ENCODE data around the gene KDM4C.

KDM4C gene

DNA sequence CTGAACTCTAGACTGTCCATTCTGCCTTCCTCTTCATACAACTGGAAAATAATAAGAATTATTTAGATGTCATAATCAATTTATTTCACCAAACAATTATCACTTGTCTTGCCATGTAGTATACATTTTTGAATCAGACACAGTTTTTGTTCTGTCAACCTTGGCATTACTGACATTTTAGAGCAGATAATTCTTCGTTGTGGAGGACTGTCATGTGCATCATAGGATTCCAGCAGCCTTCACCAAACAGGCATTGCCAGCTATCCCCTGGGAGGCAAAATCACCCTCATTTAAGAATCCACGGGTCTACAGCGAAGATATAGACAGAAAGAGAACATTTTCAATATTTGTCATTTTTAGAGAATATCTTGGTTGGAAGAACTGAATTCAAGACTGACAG lies 293.9 kb downstream of the KDM4C start:
- no peak for DNase-seq (ENCODE audit: low read depth)

DNA sequence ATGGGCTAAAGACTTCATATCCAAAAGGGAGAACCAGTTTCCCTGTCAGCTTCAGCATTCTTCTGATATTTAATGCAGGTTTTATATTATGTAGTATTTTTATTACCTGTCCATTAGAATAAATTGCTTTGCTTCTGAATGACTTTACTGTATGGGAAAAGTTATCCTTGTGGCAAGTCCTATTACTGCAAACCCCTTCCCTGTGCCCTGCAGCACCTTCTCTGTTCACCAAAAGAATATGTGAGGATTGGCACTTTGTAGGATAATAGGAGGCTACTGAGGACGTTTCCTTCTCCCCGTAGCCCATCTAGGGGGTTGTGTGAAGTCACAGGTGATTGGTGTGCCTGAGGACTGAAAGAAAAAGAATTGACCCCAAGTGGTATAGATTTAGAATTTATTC lies 296.1 kb downstream of the KDM4C start:
- no peak for DNase-seq (ENCODE audit: low read depth)

DNA sequence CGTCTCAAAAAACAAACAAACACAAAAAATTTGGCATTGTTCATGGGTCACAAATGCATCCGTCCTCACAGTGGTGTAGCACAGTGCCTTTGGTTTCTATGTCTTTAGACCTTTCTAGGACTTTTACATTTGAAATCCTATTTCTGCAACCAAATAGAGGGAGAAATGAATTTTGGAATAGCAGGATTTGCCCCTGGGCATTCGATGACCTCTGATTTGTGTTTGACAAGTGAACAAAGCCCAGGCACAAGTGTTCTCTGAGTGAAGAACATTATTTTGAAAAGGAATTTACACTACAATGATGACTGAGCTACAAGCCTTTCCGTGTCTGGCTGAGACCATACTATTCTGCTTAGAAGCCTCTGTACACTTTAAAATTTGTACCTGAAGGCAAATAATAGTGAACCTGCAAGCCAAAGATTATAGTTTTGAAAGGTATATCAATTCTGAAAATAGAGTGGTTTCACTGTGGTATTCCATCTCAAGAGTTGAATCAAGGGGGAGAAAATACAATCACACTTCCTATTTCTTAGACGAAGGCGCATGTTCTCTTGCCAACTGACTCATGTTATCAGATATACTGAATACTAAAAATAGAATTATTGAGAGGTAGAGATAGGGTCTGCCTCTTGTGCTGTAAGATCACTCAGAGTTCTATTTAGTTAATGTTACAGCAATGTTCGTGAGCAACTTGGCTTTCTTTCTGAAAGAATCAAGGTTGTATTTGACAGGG lies 297.6 kb downstream of the KDM4C start:
- no peak for DNase-seq (ENCODE audit: low read depth)

DNA sequence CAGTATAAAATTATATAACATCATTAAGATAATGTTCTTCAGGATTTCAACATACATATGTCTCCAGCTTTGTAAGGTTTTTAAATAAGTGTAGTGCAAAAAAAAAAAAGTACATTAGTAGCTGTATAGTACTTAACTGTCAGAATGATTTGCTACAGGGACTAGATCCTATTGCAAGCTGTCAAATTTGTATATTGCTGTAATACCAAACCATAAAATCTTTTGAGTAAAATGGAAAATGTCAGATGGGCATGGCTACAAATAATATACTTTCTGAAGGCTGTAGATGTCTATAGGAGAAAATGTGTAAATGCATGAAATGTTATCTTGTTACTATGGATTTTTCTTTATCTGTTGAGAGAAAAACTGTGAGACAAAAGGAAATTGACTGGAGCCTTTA lies 298.5 kb downstream of the KDM4C start:
- no peak for DNase-seq (ENCODE audit: low read depth)

DNA sequence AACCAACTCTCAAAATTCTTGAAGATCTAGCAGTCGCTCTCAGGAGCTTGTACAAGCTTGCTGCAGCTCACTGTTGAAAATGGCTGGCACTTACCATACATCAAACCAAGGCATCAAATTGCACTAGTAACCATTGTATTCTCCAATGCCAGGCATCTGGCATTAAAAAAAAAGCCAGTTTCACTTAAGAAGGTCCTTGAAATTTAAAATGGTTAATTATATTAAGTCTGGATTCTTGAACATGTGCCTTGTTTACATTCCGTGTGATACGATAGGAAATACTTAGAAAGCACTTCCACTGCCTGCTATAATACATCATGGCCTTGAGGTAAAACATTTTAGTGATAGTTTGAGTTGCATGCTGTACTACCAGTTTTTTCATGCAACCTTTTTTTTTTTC lies 300.7 kb downstream of the KDM4C start:
- no peak for DNase-seq (ENCODE audit: low read depth)

DNA sequence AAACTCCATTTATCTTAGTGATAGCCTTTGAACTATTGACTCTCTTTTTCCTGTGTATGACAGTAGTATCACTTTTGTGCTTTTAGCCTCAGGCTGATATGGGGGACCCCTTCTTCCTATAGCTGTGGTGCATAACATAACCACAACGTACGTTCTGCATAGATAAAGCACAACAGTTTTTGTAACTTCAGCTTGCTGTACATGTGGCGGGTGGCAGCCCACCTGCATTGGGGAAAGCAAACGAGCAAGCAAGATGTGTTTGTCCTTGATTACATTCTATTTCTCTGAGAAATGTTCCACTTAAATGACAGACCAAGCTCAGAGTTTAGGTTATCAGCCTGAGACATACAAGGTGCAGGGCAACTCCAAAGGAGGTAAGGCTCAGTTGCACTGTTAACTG lies 309.4 kb downstream of the KDM4C start:
- no peak for DNase-seq (ENCODE audit: low read depth)

DNA sequence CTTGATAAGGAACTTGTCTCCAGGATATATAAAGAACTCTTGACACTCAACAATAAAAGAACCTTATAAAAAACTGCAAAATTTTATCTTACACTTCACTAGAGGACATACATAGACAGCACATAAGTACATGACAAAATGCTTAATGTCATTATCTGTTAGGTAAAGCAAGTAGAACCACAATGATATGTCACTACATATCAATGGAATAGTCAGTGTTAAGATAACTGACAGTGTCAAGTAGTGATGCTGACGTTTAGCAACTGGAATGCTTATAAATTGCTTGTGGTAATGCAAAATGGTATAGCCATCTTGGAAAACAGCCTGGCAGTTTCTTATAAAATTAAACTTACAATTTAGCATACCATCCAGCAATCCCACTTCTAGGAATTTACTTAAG lies 314.1 kb downstream of the KDM4C start:
- DNase-seq (ENCODE audit: low read depth): no peak

DNA sequence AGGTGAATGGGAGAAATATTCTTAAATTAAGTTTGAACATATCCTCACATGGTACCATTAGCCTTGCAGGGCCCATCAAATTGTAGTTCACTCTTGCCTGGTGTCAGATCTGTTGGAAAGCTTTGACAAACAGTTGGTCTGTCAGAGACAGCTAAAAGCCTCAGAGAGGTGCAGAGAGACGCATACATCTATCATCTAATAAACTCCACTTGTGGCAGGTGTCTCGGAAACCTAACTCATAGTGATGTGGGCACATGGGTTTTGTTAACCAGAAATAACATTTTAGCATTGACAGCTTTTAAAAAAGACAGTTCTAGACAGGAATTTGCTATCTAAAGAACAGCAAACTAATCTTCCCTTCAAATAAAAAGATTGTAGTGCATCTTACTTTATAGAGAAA lies 315.9 kb downstream of the KDM4C start:
- no peak for DNase-seq (ENCODE audit: low read depth)

DNA sequence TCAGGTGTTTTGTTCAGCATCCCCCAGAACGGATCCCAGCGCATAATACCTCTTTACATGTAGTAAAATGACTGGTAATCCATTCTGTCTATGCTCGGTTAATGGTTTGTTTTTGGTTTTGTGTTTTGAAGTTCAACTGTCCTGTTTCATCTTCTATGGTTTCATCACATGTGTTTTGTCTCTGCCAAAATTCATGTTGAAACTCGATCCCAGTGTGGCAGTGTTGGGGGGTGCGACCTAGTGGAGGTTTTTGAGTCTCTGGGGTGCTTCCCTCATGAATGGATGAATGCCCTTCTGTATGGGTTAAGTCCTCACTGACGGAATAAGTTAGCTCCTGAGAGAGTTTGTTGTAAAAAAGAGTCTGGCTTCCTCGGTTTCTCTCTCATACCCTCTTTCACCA lies 317.4 kb downstream of the KDM4C start:
- no peak for DNase-seq (ENCODE audit: low read depth)

DNA sequence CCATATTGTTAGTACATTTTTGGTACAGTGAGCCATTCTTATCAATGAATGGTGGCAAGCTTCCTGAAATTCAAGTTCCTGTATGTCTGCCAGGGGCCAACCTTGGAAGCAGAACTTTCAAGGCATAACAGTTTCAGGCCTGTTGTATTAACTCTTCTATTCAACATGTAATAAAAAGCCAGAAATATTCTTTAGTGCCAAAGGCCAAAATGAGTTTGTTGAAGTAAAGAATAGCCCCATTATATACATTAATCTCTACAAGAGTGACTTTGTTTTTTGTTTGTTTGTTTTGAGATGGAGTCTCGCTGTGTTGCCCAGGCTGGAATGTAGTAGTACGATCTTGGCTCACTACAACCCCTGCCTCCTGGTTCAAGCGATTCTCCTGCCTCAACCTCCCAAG lies 321.3 kb downstream of the KDM4C start:
- no peak for DNase-seq (ENCODE audit: low read depth)

DNA sequence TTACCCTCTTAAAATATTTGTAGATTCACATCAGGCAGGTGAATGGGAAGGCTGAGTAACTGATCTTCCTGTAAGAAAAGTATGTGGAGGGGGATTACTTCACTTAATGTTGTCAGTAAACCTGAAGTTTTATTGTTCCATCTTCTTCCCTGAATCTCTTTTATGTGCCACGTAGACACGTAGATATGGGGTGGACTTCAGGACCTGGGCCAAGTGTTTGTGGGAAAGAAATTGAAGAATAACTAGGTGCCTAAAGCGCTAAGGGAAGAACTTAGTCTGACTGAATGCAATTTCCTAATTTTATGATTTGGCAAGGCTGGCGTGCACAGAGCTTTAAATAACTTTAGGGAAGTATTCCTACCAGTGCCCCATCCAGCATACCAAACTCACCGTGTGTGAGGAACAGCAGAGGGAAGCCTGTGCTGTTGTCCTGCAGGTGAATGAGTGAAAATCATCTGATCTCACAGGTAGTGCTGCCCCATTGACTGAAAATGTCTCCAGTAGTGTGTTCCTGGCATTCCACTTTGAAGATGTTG lies 323.4 kb downstream of the KDM4C start:
- no peak for DNase-seq (ENCODE audit: low read depth)

DNA sequence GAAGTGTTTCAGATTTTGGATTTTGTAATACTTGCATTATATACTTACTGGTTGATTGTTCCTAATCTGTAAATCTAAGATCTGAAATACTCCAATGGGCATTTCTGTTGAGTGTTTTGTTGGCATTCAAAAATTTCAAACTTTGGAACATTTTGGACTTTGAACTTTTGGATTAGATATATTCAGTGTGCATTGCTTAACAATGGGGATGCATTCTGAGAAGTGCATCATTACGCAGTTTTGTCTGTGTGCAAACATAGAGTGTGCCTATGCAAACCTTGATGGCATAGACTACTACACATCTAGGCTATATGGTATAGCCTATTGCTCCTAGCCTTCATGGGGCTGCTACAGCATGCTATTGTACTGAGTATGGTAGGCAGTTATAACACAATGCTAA lies 325.4 kb downstream of the KDM4C start:
- DNase-seq (ENCODE audit: low read depth): no peak

DNA sequence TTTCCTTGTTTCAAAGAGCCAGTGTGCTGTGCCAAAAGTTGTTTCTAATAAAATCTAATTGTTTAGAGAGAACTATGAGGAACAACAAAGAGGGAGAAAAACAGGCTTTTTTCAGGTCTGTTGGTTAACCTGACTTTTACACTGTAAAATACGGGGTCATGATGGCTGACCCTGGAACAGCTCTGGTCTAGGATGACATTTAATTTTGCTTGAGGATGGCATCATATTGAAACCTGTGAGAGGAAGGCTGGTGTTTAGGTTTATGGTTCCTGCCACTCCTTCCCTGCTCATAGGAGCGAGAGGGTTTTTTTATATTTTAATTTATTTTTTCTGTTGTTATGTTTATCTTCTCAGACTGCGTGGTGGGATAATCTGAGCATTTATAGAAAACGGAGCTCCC lies 327.6 kb downstream of the KDM4C start:
- DNase-seq (ENCODE audit: low read depth): no peak

DNA sequence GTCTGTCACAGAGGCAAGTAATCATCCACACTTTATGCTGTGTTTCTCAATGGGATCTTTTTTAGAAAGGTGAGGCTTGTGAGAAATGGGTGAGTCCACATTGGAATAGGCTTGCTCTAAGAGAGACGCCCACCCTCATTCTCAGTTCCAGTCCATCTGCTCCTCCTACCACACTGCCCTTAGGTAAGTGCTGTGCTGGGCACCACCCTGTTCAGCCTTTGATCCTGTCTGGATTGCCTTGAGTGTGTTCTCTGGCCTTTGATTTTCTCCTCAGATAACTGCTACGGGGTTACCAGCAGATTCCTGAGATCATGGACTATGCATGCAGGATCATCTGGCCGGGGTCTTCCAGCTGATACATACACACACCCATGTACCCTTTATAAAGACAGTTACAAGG lies 328.6 kb downstream of the KDM4C start:
- no peak for DNase-seq (ENCODE audit: low read depth)

DNA sequence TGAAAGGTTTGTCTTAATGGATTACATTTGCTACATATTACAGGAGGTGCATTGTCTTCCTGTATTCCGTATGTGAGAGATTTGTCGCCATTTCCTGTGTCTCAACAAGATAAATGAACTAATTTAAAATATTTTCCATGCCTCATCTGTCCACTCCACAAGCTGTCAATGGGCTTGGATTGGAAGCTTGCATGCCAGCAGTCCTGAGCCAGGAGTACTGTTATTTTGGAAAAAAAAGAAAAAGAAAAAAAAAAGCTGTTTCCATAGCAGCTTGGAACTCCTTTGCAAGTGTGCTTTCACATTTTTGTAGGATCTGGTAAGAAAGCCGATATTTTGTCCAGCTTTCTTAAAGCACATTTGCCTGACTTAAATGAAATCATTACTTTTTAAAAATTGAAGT lies 330.8 kb downstream of the KDM4C start:
- no peak for DNase-seq (ENCODE audit: low read depth)

DNA sequence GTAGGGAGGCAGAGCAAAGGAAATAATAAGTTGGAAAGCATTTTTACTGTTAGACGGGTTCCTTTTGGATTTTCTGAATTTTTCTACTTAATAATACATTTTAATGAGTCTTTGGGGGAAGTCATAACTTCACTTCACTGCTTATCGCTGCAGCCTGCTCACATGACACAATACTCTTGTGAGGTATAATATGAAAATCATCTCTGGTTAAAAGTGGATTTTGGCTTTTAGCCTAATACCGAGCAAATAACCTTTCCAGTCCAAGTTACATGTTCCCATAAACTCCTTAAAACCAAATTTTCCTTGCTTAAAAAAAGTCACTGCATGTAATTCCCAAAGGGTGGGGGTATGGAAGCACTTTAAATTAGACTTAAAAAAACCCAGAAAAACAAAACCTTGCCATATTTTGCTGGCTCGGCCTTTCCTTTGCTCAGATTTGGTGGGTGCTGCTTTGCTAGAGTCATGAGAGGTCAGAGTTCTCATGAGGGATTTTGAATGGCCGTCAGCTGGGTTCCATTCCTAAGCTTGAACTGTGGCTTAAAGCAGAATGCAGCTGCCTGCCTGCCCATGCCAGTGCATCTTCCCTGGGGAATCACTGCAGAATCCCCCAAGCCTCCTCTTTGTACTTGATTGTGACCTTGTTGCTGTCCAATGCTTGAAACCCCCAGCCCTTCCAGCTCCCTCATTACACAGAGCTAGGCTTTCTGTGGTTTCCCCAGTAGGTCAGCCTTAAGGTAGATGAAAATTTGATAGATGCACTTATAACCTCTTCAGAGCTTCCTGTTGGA lies 331.8 kb downstream of the KDM4C start:
- no peak for DNase-seq (ENCODE audit: low read depth)

DNA sequence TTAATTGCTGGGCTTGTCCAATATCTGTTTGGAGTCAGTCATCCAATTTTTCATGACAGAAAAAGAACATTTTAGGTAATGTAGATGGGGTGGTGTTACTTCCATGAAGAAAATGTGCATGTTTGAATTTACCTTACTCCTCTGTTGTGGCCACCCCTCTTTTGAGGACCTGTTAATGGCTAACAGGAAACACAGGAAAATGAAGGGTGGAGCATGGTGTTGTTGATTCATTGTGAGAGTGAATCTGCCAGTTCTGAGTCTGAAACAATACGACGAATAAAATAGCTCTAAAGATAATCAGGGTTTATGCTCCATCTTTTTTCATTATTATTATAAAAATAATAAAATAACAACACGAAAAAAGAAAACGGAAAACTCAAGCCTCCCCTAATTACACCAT lies 335.3 kb downstream of the KDM4C start:
- no peak for DNase-seq (ENCODE audit: low read depth)

DNA sequence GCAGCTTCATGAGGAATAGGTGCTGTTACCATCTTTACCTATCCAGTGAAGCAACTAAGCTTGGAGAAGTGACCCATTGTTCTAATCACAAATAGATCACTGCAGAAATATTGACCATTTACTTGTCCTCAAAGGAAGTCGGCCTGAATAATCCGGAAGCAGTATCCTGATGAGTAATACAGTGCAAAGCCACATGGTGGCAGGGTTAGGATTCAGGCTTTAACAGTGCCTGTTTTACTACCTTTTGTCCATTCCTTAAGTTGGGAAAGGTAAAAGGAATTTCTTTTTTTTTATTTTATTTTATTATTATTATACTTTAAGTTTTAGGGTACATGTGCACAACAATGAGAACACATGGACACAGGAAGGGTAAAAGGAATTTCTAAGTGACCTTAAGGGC lies 336.3 kb downstream of the KDM4C start:
- DNase-seq (ENCODE audit: low read depth): no peak

DNA sequence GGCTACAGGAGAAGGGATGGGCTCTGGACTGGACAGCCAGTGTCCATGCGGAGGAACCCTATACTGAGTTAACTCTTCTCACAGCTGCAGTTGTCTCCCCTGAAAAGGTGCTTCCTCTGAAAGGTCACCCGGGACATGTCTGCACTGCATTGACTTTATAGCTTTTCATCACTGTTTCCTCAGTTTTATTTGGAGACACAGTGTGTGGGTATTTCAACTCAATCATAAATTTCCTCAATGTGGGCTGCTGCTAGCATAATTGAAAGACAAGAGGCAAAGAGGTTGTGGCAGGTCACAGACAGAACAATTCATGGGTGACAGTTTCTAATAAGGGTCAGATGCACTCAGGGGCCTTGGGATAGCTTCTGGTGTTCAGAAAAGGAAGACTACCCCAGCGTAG lies 336.8 kb downstream of the KDM4C start:
- no peak for DNase-seq (ENCODE audit: low read depth)

DNA sequence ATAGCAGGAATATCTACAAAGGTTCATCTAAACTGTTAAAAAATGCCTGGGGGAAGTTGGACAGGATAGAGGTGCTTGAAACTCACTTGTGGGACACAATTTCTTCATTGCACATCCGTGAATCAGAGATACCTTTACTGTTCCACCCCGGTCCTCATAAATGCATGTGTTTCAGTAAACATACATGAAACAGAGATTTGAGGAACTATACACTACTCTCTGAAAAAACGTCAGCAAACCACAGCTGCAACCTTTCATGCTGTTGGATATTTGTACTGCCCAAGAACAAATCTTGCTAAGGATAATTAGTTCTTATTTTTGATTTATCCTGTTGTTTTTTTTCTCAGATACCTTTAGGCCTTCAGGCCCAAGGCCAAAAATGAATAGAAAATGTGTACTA lies 337.3 kb downstream of the KDM4C start:
- DNase-seq (ENCODE audit: low read depth): no peak

DNA sequence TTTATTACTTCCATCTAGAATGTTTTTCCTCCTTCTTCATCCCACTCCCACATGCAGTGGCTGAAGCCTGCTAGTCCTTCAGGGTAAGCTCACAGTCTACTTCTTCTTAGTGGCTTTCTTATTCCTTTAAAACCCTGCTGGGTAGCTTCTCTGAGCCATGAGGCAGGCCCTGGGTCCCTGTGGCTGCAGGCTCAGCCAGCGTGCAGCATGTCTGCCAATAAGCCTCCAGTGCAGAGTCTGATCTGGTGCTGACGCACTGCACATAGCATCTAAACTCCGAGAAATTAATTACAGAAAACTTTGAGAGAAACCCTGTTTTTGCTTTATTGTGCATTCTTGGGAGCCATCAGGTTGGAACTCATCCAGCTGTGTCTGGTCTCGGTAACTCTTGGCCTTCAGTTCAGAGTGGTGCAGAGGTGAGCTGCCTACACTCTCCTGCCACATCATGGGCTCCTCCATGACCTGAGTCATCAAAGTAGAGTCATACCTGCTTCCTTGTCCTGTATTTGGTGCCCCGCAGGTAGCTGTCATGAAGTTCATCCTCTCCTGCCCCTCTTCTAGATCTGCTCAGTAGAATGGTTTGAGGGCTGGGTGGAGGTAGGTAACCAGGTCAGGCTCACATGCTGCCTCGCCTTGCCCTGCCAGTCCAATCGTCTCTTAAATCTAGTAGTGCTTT lies 339.4 kb downstream of the KDM4C start:
- DNase-seq (ENCODE audit: low read depth): no peak

DNA sequence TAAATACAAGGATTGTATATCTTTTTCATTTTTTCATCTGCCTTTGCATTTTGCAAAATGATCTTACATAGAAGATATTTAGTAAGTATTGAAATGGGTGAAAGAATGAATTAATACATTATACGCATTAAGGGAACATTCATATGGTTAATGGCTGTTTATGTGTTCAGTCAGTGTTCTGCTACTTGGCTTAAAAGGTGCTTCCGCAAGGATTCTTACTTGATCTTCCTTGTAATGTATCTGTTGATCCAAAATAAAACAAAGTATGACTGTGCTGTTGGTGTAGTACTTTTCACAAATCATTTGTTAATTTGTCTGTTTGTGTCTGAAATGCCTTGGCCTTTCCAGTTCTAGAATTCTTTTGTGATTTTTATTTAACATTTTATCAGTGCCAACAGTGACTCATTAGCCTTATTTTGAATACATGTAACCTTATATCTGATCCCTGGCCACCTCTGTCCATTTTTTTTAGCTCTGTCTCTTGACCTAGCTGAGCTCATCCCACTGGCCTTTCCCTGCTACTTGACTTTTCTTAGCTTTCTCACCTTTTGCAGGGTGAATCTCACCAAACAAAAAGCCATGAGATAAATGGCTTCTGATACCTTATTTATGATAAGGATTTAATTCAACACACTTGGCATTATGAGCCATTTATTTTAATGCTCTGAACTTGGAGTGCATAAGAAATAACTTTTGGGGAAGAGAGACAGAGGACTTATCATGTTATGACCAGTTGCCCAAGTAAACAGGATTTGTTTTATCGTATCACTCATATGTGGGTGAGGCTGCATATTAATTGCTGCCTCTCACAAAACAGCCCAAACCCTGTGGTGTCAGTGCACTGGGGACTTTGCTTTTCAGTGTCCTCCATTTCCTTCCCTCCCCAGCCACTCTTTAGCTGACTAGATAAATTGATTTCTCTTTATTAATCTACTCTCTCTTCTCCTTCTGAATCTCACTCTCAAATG lies 340.3 kb downstream of the KDM4C start:
- no peak for DNase-seq (ENCODE audit: low read depth)

Measured in activated T-cell treated with anti-CD3 and anti-CD28 coated beads for 48 hours (primary cell).